Effector CD8-positive, alpha-beta T cell (primary cell): ENCODE data around the gene PAX8.
A peak's percentile ranks its signal among the peaks of the same experiment; 100 is the strongest.

Source experiments
- DNase-seq: peaks from one replicate; lab custom pipeline; 2025; lab: John Stamatoyannopoulos, UW

Gene PAX8

GRCh38 chr2:113183264-113183663, 95.5 kb downstream of the PAX8 start:
- no peak for DNase-seq

- DNase-seq: no peak
Measured at GRCh38 chr2:113182471-113183260, 96.1 kb downstream of the PAX8 start.

GRCh38 chr2:113181258-113182051, 97.3 kb downstream of the PAX8 start:
- DNase-seq: no peak

GRCh38 chr2:113180131-113180946, 98.4 kb downstream of the PAX8 start:
- DNase-seq: no peak

- DNase-seq: no peak
Measured at GRCh38 chr2:113179446-113180045, 99.2 kb downstream of the PAX8 start.

- no peak for DNase-seq
Measured at GRCh38 chr2:113178891-113179290, 99.8 kb downstream of the PAX8 start.

- DNase-seq: no peak
Measured at GRCh38 chr2:113178069-113178746, 100.5 kb downstream of the PAX8 start.

GRCh38 chr2:113176696-113177355, 101.9 kb downstream of the PAX8 start:
- DNase-seq: no peak

- no peak for DNase-seq
Measured at GRCh38 chr2:113175736-113176695, 102.7 kb downstream of the PAX8 start.

GRCh38 chr2:113175042-113175628, 103.6 kb downstream of the PAX8 start:
- no peak for DNase-seq

GRCh38 chr2:113174376-113174750, 104.4 kb downstream of the PAX8 start:
- no peak for DNase-seq

GRCh38 chr2:113173542-113174375, 105.0 kb downstream of the PAX8 start, which contains the start of gene PSD4:
PSD4 (plus strand) TSS chr2:113173971; CDS start chr2:113182457, 8,486 bp downstream.
- DNase-seq: peak; percentile 52

- no peak for DNase-seq
Measured at GRCh38 chr2:113172721-113173541, 105.8 kb downstream of the PAX8 start.

GRCh38 chr2:113171334-113172075, 107.2 kb downstream of the PAX8 start:
- DNase-seq: no peak

- DNase-seq: no peak
Measured at GRCh38 chr2:113169586-113169985, 109.1 kb downstream of the PAX8 start.

GRCh38 chr2:113169002-113169530, 109.7 kb downstream of the PAX8 start:
- no peak for DNase-seq
